Keratinocyte (primary cell): ENCODE data around the gene F8.
"Not testable (repeated sequence)": the region's sequence is repeated elsewhere in the genome, so short reads cannot be mapped to it uniquely, and the experiment has no call there.

Experiments used
- CTCF ChIP-seq, 3 experiments: IDR thresholded peaks in 1 of 3; conservative IDR thresholded peaks in 1 of 3; optimal IDR thresholded peaks in 1 of 3; 2 replicates in 2 of 3; 3 replicates in 1 of 3; pipeline versions ENCODE3 to v1.5.1; 2011; ENCODE audit warnings: low read length in 3 of 3, mild to moderate bottlenecking in 3 of 3, moderate library complexity in 2 of 3, control low read depth in 1 of 3, inconsistent platforms in 1 of 3; ENCODE audit not compliant: insufficient read depth in 2 of 3; ENCODE audit errors: extremely low read depth in 1 of 3
- EZH2 ChIP-seq: IDR thresholded peaks from one replicate; pipeline ENCODE4 v1.6.1; 2012; ENCODE audit warnings: inconsistent platforms, mild to moderate bottlenecking, low read length, moderate library complexity

- TF ChIP-seq CTCF (optimal IDR thresholded peaks at IDR 0.05 in 1 of 3, IDR thresholded peaks at IDR 0.05 in 1 of 3, conservative IDR thresholded peaks at IDR 0.05 in 1 of 3; ENCODE audit: extremely low read depth in 1 of 3, insufficient read depth in 2 of 3, low read length in 3 of 3); EZH2: not testable (repeated sequence)
Observed at GRCh38 chrX:154884069-154884468, 138.5 kb downstream of the F8 start.
